Measurements from ENCODE around the gene PDE1C. TPM values are rescaled to one million over a fixed set of nuclear protein-coding genes. Genes with fewer than 3 reads are reported as not detected.

Gene PDE1C
- total RNA-seq, 3 donors from 2014 or later (not counting 1 experiment from before 2014, with no cell fraction given), result not detected

DNA sequence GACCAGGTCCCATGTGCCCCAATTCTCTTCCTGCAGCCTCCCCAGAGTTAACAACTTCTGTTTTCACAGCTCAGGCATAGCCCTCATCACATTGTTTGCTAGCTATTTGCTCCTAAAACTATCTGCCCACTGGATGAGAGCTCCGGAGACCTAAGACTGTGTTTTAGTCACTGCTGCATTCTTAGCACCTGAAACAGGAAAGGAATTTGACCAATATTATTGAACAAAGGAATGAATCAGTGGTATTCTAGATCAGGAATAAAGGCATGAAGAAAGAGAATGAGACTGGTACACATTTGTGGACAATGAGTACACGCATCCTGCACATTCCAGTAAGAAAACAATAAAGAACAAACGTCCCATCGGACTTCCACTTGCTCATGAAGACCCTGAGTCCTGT lies 328.4 kb downstream of the PDE1C start:
- intact Hi-C loops (cut with micrococcal nuclease), result loop anchor here (10.0 kb wide), 1 partner anchor 323 kb away; no protein-coding TSS in a partner anchor
- 76% methylated on average over 4 of the region's 4 CpGs for WGBS (ENCODE audit: insufficient coverage)
- no peak overlapping the region for H3K4me3 Mint-ChIP-seq

DNA sequence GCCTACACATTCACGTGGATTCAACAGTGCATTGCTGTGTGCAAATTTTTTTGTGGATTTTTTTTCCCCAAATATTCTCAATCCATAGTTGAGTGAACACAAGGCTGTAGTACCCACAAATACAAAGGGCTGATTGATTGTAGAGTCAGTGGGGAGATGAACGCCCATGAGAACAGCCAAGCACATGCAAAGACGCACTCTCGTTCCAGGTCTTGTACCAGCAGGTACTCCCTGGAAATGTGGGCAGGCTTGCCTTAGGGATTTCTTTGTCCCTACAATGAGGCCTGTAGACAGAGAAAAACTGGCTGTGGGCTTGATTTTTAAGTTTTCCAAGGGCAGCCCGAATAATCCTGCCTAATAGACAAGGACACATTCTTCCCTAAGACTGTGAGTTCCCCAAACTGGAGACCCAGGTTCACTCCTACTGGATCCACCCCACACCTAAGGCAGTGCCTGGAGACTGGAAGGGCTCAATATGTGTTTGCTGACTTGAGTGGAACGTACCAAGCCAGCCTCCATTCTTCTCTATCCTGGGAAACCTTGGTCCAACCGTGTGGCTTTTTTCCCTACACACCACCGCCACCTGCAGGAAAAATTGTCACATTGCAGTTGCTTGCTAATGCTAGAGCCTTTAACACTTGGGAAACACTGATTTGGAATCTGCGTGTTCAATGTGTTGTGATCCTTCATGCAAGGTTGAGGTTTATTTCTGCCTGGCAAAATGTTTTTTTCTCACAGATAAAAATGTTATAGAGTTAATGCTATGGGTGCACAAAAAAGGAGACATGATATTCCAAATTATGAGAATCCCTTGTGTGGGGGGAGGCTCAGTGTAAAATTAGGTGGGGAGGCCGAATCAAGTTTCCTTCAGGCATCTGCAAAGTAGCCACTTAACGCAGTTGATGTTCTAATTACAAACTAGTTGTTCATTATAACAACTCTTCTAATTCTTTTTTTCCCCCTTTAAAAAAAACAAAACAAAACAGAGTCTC lies 333.9 kb downstream of the PDE1C start:
- Histone ChIP-seq H3K27ac (ENCODE audit: low read length) (no peak overlapping the region), H3K27me3 (ENCODE audit: control insufficient read depth, insufficient read depth, low read length) (peaks cover 2% of the 10 kb centered on the region), H3K4me1 (ENCODE audit: control insufficient read depth, insufficient read depth, low read length) (no peaks in the 10 kb centered on the region), H3K36me3 (ENCODE audit: control insufficient read depth, insufficient read depth, low read length) (no peaks in the 10 kb centered on the region), H3K4me3 (ENCODE audit: low read length) (no peak overlapping the region), H3K9me3 (ENCODE audit: control insufficient read depth, insufficient read depth, low read length) (no peaks in the 10 kb centered on the region)
- 55% methylated on average over 10 of the region's 11 CpGs for WGBS (ENCODE audit: insufficient coverage)
- Mint-ChIP-seq H3K27me3 (ENCODE audit: low read depth in 2 of 2) (peaks cover 0 to 4% of the 10 kb centered on the region in 2 donors), H3K4me1 (no peaks in the 10 kb centered on the region), H3K27ac (no peak overlapping the region), H3K36me3 (no peaks in the 10 kb centered on the region), H3K4me3 (no peak overlapping the region), H3K9me3 (no peaks in the 10 kb centered on the region)
- peak in 1 of 2 donors; percentile 2 for DNase-seq
- no peak for ATAC-seq
- intact Hi-C loops (cut with micrococcal nuclease), result no loop called here
- TF ChIP-seq, protein P1, sequence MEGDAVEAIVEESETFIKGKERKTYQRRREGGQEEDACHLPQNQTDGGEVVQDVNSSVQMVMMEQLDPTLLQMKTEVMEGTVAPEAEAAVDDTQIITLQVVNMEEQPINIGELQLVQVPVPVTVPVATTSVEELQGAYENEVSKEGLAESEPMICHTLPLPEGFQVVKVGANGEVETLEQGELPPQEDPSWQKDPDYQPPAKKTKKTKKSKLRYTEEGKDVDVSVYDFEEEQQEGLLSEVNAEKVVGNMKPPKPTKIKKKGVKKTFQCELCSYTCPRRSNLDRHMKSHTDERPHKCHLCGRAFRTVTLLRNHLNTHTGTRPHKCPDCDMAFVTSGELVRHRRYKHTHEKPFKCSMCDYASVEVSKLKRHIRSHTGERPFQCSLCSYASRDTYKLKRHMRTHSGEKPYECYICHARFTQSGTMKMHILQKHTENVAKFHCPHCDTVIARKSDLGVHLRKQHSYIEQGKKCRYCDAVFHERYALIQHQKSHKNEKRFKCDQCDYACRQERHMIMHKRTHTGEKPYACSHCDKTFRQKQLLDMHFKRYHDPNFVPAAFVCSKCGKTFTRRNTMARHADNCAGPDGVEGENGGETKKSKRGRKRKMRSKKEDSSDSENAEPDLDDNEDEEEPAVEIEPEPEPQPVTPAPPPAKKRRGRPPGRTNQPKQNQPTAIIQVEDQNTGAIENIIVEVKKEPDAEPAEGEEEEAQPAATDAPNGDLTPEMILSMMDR (IDR thresholded peaks at IDR 0.05), result peak; percentile 22

More for the DNA sequence above, 328.4 kb downstream of the PDE1C start:
- ATAC-seq (no peak), DNase-seq (no peak)
- H3K27ac ChIP-seq (ENCODE audit: low read length), result no peak overlapping the region
- H3K4me3 ChIP-seq (ENCODE audit: low read length), result no peak overlapping the region
- no peaks in the 10 kb centered on the region for H3K9me3 ChIP-seq (ENCODE audit: control insufficient read depth, insufficient read depth, low read length)
- H3K27ac Mint-ChIP-seq, result no peak overlapping the region
- TF ChIP-seq, protein P1 (IDR thresholded peaks at IDR 0.05), result no peak
- no peaks in the 10 kb centered on the region for H3K36me3 Mint-ChIP-seq
- H3K27me3 ChIP-seq (ENCODE audit: control insufficient read depth, insufficient read depth, low read length), result peaks cover 2% of the 10 kb centered on the region
- peaks cover 11 to 15% of the 10 kb centered on the region in 2 donors for H3K27me3 Mint-ChIP-seq (ENCODE audit: low read depth in 2 of 2)
- H3K4me1 ChIP-seq (ENCODE audit: control insufficient read depth, insufficient read depth, low read length), result no peaks in the 10 kb centered on the region
- H3K4me1 Mint-ChIP-seq, result no peaks in the 10 kb centered on the region
- H3K9me3 Mint-ChIP-seq, result no peaks in the 10 kb centered on the region
- H3K36me3 ChIP-seq (ENCODE audit: control insufficient read depth, insufficient read depth, low read length), result no peaks in the 10 kb centered on the region

DNA sequence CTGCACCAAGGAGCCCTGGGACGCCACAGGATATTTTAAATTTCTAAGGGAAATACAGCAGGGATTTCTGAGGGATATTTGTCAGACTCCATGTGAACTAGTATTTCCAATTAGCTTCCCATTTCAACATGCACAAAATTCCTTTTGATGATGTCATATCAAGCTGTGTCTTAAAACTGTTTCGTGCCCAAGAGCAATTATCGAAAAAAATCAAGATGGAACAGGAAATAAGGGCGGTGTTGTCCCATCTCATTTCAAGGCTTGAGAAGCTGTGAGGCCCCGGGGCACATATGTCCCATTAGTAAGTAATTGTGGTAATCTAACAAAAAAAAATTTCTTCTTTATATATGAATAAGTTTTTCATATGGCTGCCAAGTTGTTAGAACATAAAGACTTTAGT lies 335.8 kb downstream of the PDE1C start:
- no peak for ATAC-seq
- Mint-ChIP-seq H3K4me3 (no peak overlapping the region), H3K36me3 (no peaks in the 10 kb centered on the region), H3K27me3 (ENCODE audit: low read depth in 2 of 2) (peaks cover 0 to 7% of the 10 kb centered on the region in 2 donors), H3K4me1 (no peaks in the 10 kb centered on the region), H3K27ac (no peak overlapping the region), H3K9me3 (no peaks in the 10 kb centered on the region)
- H3K4me1 ChIP-seq (ENCODE audit: control insufficient read depth, insufficient read depth, low read length), result no peaks in the 10 kb centered on the region
- no peak for DNase-seq
- 61% methylated on average over 4 of the region's 5 CpGs for WGBS (ENCODE audit: insufficient coverage)
- H3K27ac ChIP-seq (ENCODE audit: low read length), result no peak overlapping the region
- no peak overlapping the region for H3K4me3 ChIP-seq (ENCODE audit: low read length)
- TF ChIP-seq, protein P1 (IDR thresholded peaks at IDR 0.05), result no peak
- intact Hi-C loops (cut with micrococcal nuclease), result no loop called here
- H3K27me3 ChIP-seq (ENCODE audit: control insufficient read depth, insufficient read depth, low read length), result peaks cover 2% of the 10 kb centered on the region
- no peaks in the 10 kb centered on the region for H3K9me3 ChIP-seq (ENCODE audit: control insufficient read depth, insufficient read depth, low read length)
- no peaks in the 10 kb centered on the region for H3K36me3 ChIP-seq (ENCODE audit: control insufficient read depth, insufficient read depth, low read length)

All from natural killer cell (primary cell).